Upper lobe of left lung (tissue), 6 donors: ENCODE measurements around the gene ANO3. TPM values are rescaled to one million over a fixed set of nuclear protein-coding genes. Genes with fewer than 3 reads are reported as not detected.

Experiments used
- ATAC-seq, 2 donors: fragments of 200-7000 bp; cut with Tn5 transposase; one replicate each; pipeline ENCODE4 v1.9.1; 2022; ENCODE audit warnings: mild to moderate bottlenecking in 2 of 2, moderate library complexity in 2 of 2; ENCODE audit not compliant: low FRiP score in 2 of 2
- DNase-seq, 2 donors: peaks; one replicate each; pipeline ENCODE4 v3.0.0-alpha.2; 2019 to 2020
- H3K27ac ChIP-seq, 4 donors: fragments of 200-600 bp; sonication (generic); one replicate each; pipeline ENCODE4 v1.5.1; 2016 to 2019
- H3K27me3 ChIP-seq, 4 donors: fragments of 200-600 bp; sonication (generic); one replicate each; pipeline ENCODE4 v1.5.1; 2017 to 2019
- H3K36me3 ChIP-seq, 4 donors: fragments of 200-600 bp; sonication (generic); one replicate each; pipeline ENCODE4 v1.5.1; 2016 to 2019
- H3K4me1 ChIP-seq, 4 donors: fragments of 200-600 bp; sonication (generic); one replicate each; pipeline ENCODE4 v1.5.1; 2018 to 2019
- H3K4me3 ChIP-seq, 4 donors: fragments of 200-600 bp; sonication (generic); one replicate each; pipeline ENCODE4 v1.5.1; 2017 to 2019; ENCODE audit warnings: mild to moderate bottlenecking in 2 of 4, moderate library complexity in 1 of 4
- H3K9me3 ChIP-seq, 4 donors: fragments of 200-600 bp; sonication (generic); one replicate each; pipeline ENCODE4 v1.5.1; 2018 to 2019
- CTCF ChIP-seq, 6 experiments: fragments of 450-650 bp in 4 of 6; fragments of 200-600 bp in 2 of 6; sonication (generic) in 2 of 6; IDR thresholded peaks; one replicate each; pipeline ENCODE4 v1.5.1; 2016 to 2019; ENCODE audit warnings: antibody characterized with exemption in 6 of 6
- EP300 ChIP-seq, 4 donors: sonication (generic); formaldehyde crosslinking; IDR thresholded peaks; one replicate each; pipeline ENCODE4 v1.5.1; 2017; ENCODE audit warnings: antibody characterized with exemption in 4 of 4, control low read depth in 2 of 4
- POLR2A ChIP-seq, 4 donors: fragments of 450-650 bp; IDR thresholded peaks; one replicate each; pipeline ENCODE4 v1.5.1; 2016 to 2017; ENCODE audit warnings: antibody characterized with exemption in 4 of 4, mild to moderate bottlenecking in 2 of 4
- POLR2AphosphoS5 ChIP-seq, 2 donors: sonication (generic); formaldehyde crosslinking; IDR thresholded peaks; one replicate each; pipeline ENCODE4 v1.5.1; 2017; ENCODE audit warnings: antibody characterized with exemption in 2 of 2
- WGBS, 2 donors: methylation state at CpG; one replicate each; pipeline ENCODE4 v1.1.5; 2017 to 2018; 5-methylcytosine and 5-hydroxymethylcytosine counted together
- total RNA-seq, 6 donors: library from RNA; depleted of rRNA in 4 of 6; stranded (reverse); fragments of >200 nt in 4 of 6; gene quantifications; one replicate each; pipeline versions ENCODE4 v1.1.0 to v1.2.1, GENCODE V29; 2016 to 2021
- donor health status: DM: no; HTN: no; CAD: no; lungs with moderate emphysema.
- donor health status: DM: no; HTN: yes; CAD: no; lungs with severe emphysema.

The ANO3 gene
- total RNA-seq, 6 donors from 2014 or later, result 0.30 to 0.57 (median 0.33) TPM; not detected in 1

- DNase-seq, result no peak
- no peak for ATAC-seq
- H3K4me3 ChIP-seq, result no peak overlapping the region
- TF ChIP-seq POLR2AphosphoS5 (IDR thresholded peaks at IDR 0.05), result no peak
- no peak for TF ChIP-seq CTCF (IDR thresholded peaks at IDR 0.05)
- TF ChIP-seq POLR2A (IDR thresholded peaks at IDR 0.05), result no peak
- no peak for TF ChIP-seq EP300 (IDR thresholded peaks at IDR 0.05)
- no peaks in the 10 kb centered on the region for H3K36me3 ChIP-seq
- H3K4me1 ChIP-seq, result no peaks in the 10 kb centered on the region
- no peaks in the 10 kb centered on the region for H3K9me3 ChIP-seq
- 93 to 97% methylated on average over 6 of the region's 6 CpGs for WGBS, 2 donors
- no peaks in the 10 kb centered on the region for H3K27me3 ChIP-seq
- no peak overlapping the region for H3K27ac ChIP-seq
These were observed 86.5 kb downstream of the ANO3 start for GRCh38 chr11:26418386-26418912.

GRCh38 chr11:26420331-26420730, 88.4 kb downstream of the ANO3 start:
- Histone ChIP-seq H3K4me3 (no peak overlapping the region), H3K9me3 (no peaks in the 10 kb centered on the region), H3K4me1 (no peaks in the 10 kb centered on the region), H3K27ac (no peak overlapping the region), H3K27me3 (no peaks in the 10 kb centered on the region), H3K36me3 (no peaks in the 10 kb centered on the region)
- ATAC-seq, result no peak
- WGBS, 2 donors, result 6 to 25% methylated on average over 1 of the region's 1 CpG
- DNase-seq, result no peak
- TF ChIP-seq EP300 (IDR thresholded peaks at IDR 0.05) (no peak), POLR2AphosphoS5 (IDR thresholded peaks at IDR 0.05) (no peak), CTCF (IDR thresholded peaks at IDR 0.05) (no peak), POLR2A (IDR thresholded peaks at IDR 0.05) (no peak)

GRCh38 chr11:26424255-26424654, 92.3 kb downstream of the ANO3 start:
- Histone ChIP-seq H3K4me1 (no peaks in the 10 kb centered on the region), H3K27ac (no peak overlapping the region), H3K4me3 (no peak overlapping the region), H3K36me3 (no peaks in the 10 kb centered on the region), H3K9me3 (no peaks in the 10 kb centered on the region), H3K27me3 (no peaks in the 10 kb centered on the region)
- no peak for TF ChIP-seq POLR2AphosphoS5 (IDR thresholded peaks at IDR 0.05)
- TF ChIP-seq EP300 (IDR thresholded peaks at IDR 0.05), result no peak
- no peak for TF ChIP-seq CTCF (IDR thresholded peaks at IDR 0.05)
- no peak for TF ChIP-seq POLR2A (IDR thresholded peaks at IDR 0.05)
- ATAC-seq (no peak), DNase-seq (no peak)
- 0% methylated on average over 1 of the region's 1 CpG for WGBS, 2 donors

GRCh38 chr11:26439854-26440253, 107.9 kb downstream of the ANO3 start:
- TF ChIP-seq CTCF (IDR thresholded peaks at IDR 0.05) (no peak), POLR2A (IDR thresholded peaks at IDR 0.05) (no peak), POLR2AphosphoS5 (IDR thresholded peaks at IDR 0.05) (no peak), EP300 (IDR thresholded peaks at IDR 0.05) (no peak)
- no peaks in the 10 kb centered on the region for H3K36me3 ChIP-seq
- H3K4me3 ChIP-seq, result no peak overlapping the region
- no peak for ATAC-seq
- no peak overlapping the region for H3K27ac ChIP-seq
- H3K9me3 ChIP-seq, result no peaks in the 10 kb centered on the region
- WGBS, 2 donors, result 92 to 95% methylated on average over 5 of the region's 5 CpGs
- no peaks in the 10 kb centered on the region for H3K4me1 ChIP-seq
- no peak for DNase-seq
- no peaks in the 10 kb centered on the region for H3K27me3 ChIP-seq

- Histone ChIP-seq H3K27ac (no peak overlapping the region), H3K36me3 (no peaks in the 10 kb centered on the region), H3K4me3 (no peak overlapping the region), H3K9me3 (no peaks in the 10 kb centered on the region), H3K4me1 (no peaks in the 10 kb centered on the region), H3K27me3 (no peaks in the 10 kb centered on the region)
- no peak for DNase-seq
- WGBS, 2 donors, result 70 to 71% methylated on average over 2 of the region's 2 CpGs
- no peak for TF ChIP-seq CTCF (IDR thresholded peaks at IDR 0.05)
- TF ChIP-seq POLR2AphosphoS5 (IDR thresholded peaks at IDR 0.05), result no peak
- TF ChIP-seq POLR2A (IDR thresholded peaks at IDR 0.05), result no peak
- TF ChIP-seq EP300 (IDR thresholded peaks at IDR 0.05), result no peak
- no peak for ATAC-seq
These were observed 110.2 kb downstream of the ANO3 start for GRCh38 chr11:26442131-26442530.
